ENCODE results near the gene PDXK. TPM values are rescaled to one million over a fixed set of nuclear protein-coding genes. Genes with fewer than 3 reads are reported as not detected.

The PDXK gene
- polyA plus RNA-seq, 4 donors = 66.1 to 95.8 (median 78.7) TPM

GRCh38 chr21:43739621-43740435 is 20.9 kb downstream of the PDXK start:
- DNase-seq (ENCODE audit: low read depth in 4 of 4, low spot score in 2 of 4) = no peak

DNA sequence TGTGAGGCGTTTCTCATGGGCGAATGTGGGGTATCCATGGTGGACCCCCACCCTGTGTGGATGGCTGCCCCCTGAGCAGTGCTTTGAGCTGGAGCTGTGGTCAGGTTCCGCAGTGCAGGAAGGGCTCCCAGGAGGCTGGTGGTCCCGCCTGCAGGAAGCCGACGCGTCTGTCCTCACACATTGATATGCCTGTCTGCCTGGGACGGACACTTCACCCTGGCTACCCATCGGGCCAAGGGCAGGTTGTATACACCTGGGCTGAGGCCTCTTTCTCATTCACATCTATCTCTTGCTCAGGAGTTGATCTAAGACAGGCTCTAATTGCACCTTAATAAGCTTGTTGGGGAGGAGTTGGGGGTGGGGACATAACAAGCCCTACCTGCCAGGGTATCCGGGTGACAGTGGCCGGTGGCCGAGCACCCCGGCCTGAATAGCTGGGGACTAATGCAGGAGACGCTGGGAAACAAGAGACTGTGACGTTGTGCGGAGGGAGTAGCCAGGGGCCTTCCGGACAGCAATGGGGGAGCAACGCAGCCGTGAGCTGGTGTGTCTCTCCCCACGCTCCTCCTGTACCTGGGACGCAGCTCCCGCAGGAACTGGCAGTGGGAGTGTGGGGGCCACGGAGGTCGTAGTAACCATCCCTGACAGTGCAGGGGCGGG is 21.7 kb downstream of the PDXK start:
- no peak for DNase-seq (ENCODE audit: low read depth in 4 of 4, low spot score in 2 of 4)

DNA sequence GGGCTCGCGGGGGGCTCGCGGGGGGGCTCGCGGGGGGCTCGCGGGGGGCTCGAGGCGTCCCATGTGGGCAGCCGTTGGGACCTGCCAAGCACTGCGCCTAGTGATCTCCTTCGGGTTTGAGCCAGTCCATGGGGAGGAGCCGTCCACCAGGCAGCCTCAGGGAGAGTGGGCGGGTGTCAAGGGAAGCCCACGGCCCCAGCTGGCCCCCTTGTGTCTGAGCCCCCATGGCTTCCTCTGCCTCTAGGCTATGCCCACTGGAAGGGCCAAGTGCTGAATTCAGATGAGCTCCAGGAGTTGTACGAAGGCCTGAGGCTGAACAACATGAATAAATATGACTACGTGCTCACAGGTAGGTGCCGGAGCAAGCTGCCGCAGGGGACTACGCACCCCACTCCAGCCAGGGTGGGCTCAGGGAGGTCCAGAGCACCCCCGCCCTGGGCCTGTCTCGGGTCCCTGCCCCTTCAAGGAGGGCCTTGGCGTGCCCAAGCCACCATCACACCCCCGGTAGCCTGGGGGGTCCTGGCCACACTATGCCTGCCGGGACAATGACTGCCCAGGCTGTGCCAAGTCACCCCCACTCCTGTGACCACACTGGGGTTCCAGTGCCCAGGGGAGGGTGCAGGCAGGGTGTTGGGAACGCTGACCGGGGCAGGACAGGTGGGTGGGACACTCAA is 22.6 kb downstream of the PDXK start:
- no peak for DNase-seq (ENCODE audit: low read depth in 4 of 4, low spot score in 2 of 4)

- no peak for DNase-seq (ENCODE audit: low read depth in 4 of 4, low spot score in 2 of 4)
Observed at GRCh38 chr21:43743947-43744346, 25.0 kb downstream of the PDXK start.

DNA sequence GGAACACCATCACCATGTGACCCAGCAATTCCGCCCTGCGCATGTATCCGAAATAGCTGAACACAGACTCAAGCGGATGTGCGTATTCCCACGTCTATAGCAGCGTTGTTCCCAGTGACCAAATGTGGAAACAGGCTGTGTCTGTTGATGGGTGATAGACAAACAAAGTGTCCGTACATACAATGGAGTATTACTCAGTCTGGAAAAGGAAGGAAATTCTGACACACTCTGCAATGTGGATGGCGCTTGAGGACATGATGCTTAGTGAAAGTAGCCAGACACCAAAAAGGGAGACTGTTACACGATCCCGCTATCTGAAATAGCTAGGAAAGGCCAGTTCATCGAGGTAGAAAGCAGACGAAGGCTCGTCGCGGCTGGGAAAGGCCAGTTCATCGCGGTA is 25.8 kb downstream of the PDXK start:
- no peak for DNase-seq (ENCODE audit: low read depth in 4 of 4, low spot score in 2 of 4)

DNA sequence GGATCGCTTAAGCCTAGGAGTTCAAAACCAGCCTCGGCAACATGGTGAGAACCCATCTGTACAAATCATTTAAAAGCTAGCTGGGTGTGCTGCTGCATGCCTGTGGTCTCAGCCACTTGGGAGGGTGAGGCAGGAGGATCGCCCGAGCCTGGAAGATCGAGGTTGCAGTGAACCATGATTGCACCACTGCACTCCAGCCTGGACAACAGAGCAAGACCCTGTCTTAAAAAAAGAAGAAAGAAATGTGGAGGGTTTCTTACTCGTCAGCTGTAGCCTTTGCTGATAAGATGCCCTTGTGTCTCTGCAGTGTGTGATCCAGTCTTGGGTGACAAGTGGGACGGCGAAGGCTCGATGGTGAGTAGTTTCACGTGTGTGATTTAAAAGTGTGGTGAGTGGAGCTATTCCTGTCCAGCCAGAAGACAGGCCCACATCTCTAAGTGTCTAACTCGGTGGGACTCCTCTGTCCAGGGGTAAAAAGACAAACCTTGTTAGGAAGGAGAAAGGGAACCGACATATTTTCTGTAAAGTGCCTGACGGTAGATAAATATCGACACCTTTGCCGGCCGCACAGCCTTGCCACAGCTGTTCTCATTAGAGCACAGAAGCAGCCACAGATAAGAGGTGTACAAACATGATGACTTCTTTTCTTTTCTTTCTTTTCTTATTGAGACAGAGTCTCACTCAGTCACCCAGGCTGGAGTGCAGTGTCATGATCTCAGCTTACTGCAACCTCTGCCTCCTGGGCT is 27.0 kb downstream of the PDXK start:
- no peak for DNase-seq (ENCODE audit: low read depth in 4 of 4, low spot score in 2 of 4)

- DNase-seq (ENCODE audit: low read depth in 4 of 4, low spot score in 2 of 4) = no peak
Observed at GRCh38 chr21:43748622-43749021, 29.7 kb downstream of the PDXK start.

GRCh38 chr21:43749651-43750262 is 30.8 kb downstream of the PDXK start:
- no peak for DNase-seq (ENCODE audit: low read depth in 4 of 4, low spot score in 2 of 4)

GRCh38 chr21:43750339-43751033 is 31.6 kb downstream of the PDXK start:
- DNase-seq (ENCODE audit: low read depth in 4 of 4, low spot score in 2 of 4) = no peak

DNA sequence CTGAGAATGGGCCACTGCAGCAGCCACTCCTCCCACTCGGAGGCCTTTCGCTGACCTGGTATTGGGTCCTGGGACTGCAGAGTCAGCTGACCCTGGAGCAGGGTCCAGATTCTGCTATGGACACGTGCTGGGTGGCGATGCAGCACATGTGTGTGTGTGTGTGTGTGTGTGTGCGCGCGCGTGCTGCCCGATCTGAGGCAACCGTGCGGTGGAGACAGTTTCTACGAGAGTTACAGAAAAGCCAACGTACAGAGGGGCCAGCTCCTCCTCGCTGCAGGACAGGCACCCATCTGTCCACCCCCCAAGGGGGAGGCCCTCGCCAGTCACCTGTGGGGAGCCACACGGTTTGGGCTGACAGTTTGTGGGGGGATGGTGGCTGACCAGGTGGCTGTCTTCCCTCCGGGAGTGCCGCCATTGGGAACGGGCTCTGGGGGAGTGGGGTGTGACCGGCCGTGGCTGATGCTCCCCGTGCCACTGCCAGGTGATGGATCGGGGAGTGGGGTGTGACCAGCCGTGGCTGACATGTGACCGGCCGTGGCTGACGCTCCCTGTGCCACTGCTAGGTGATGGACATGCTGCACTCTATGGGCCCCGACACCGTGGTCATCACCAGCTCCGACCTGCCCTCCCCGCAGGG is 33.1 kb downstream of the PDXK start:
- no peak for DNase-seq (ENCODE audit: low read depth in 4 of 4, low spot score in 2 of 4)

GRCh38 chr21:43752758-43753438 is 34.0 kb downstream of the PDXK start:
- no peak for DNase-seq (ENCODE audit: low read depth in 4 of 4, low spot score in 2 of 4)

- DNase-seq (ENCODE audit: low read depth in 4 of 4, low spot score in 2 of 4) = no peak
Observed at GRCh38 chr21:43753439-43753799, 34.5 kb downstream of the PDXK start.

GRCh38 chr21:43754948-43755781 is 36.2 kb downstream of the PDXK start:
- no peak for DNase-seq (ENCODE audit: low read depth in 4 of 4, low spot score in 2 of 4)

DNA sequence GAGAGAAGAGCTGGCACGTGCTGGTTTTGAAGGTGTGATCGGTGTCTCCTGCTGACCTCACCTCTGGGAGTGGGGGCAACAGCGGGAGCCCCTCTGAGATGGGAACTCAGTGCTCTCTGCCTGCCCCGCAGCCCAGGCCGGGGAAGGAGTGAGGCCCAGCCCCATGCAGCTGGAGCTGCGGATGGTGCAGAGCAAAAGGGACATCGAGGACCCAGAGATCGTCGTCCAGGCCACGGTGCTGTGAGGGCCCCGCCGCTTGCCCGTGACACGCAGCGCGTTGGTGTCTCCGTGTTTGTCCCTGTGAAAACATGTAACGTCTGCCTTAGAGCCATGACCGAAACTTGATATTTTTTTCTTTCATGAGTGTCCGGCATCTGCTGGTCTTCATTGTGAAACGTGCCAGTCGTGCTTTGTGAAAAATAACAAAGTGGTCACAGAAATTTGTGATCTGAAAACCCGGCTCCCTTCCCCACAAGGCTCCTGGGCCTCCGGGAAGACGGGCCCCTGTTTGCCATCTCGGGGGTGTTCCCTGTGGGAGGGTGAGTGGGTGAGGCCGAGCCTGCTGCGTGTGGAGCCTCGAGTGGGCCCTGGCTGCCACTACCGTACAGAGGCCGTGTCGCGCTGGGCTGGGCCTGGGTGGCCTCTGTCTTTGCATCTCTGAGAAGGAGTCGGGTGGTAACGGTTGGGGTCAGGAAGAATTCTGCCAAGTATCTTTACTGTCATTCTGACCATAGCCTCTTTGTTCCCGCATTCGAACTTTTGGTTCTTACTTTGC is 37.1 kb downstream of the PDXK start:
- no peak for DNase-seq (ENCODE audit: low read depth in 4 of 4, low spot score in 2 of 4)

GRCh38 chr21:43757601-43758000 is 38.7 kb downstream of the PDXK start:
- DNase-seq (ENCODE audit: low read depth in 4 of 4, low spot score in 2 of 4) = no peak

- no peak for DNase-seq (ENCODE audit: low read depth in 4 of 4, low spot score in 2 of 4)
Observed at GRCh38 chr21:43758111-43758641, 39.2 kb downstream of the PDXK start.

- no peak for DNase-seq (ENCODE audit: low read depth in 4 of 4, low spot score in 2 of 4)
Observed at GRCh38 chr21:43758811-43759210, 39.9 kb downstream of the PDXK start.
